ENCODE results near the gene ZFHX3. TPM values are rescaled to one million over a fixed set of nuclear protein-coding genes. Genes with fewer than 3 reads are reported as not detected.

ZFHX3 gene
- total and polyA plus RNA-seq, 2 of the 8 experiments (the other 6 are each of a cell fraction or from before 2014, with no cell fraction given), result 0.08 to 0.99 TPM

GRCh38 chr16:72923757-72924156, 124.2 kb downstream of the ZFHX3 start:
- WGBS, 2 experiments (ENCODE audit: extremely low coverage in 1 of 2, insufficient coverage in 1 of 2, insufficient read length in 1 of 2, insufficient replicate concordance in 2 of 2, low coverage in 1 of 2, low lambda C conversion rate in 2 of 2, missing lambda C conversion rate in 1 of 2), result 93% methylated on average over 11 of the region's 11 CpGs; no CpG with 5 or more reads in 1 of the 2 experiments
- H3K4me3 ChIP-seq (ENCODE audit: extremely low read depth in 1 of 4, insufficient read depth in 2 of 4, low read depth in 3 of 4, low read length in 4 of 4), result no peak overlapping the region
- H3K9me3 ChIP-seq (ENCODE audit: insufficient read depth in 2 of 2, low read depth in 1 of 2, low read length in 1 of 2), result no peaks in the 10 kb centered on the region
- no peak overlapping the region; a peak in 1 of 7 replicates for H3K9ac ChIP-seq (replicated peaks in 1 of 4; ENCODE audit: extremely low read depth in 1 of 4, low read depth in 3 of 4, low read length in 3 of 4)
- FAIRE-seq (no peak), DNase-seq (ENCODE audit: low read depth in 1 of 2, low spot score in 2 of 2) (no peak)
- H3K56ac ChIP-seq (replicated peaks; ENCODE audit: insufficient read length, low read depth, low read length), result no peak overlapping the region
- H4K8ac ChIP-seq (ENCODE audit: extremely low read depth, insufficient read depth, low read length), result no peak overlapping the region
- CTCF ChIA-PET (ENCODE audit: partially characterized antibody), result interaction anchor here (0.6 to 1.4 kb wide), 4 partner anchors 9 to 115 kb away, joined by 3 to 4 read pairs (median 3); no protein-coding TSS in a partner anchor
- H3K4me1 ChIP-seq (replicated peaks in 1 of 4; ENCODE audit: control insufficient read depth in 3 of 4, insufficient read depth in 4 of 4, low read length in 3 of 4), result no peaks in the 10 kb centered on the region
- H4K91ac ChIP-seq (replicated peaks; ENCODE audit: insufficient read length, low read length), result no peak overlapping the region
- H3K4me2 ChIP-seq (ENCODE audit: insufficient read depth in 1 of 2, low read depth in 2 of 2, low read length in 2 of 2), result no peak overlapping the region
- H4K5ac ChIP-seq (ENCODE audit: insufficient read length, low read depth, low read length), result no peak overlapping the region
- H3K27me3 ChIP-seq (replicated peaks in 1 of 4; ENCODE audit: control insufficient read depth in 3 of 4, extremely low read depth in 1 of 4, insufficient read depth in 3 of 4, low read length in 3 of 4), result no peaks in the 10 kb centered on the region
- H3K4ac ChIP-seq (replicated peaks; ENCODE audit: insufficient read length, low read depth, low read length), result no peak overlapping the region
- H2BK15ac ChIP-seq (ENCODE audit: low read length), result no peak overlapping the region
- no peak overlapping the region for H2BK12ac ChIP-seq (ENCODE audit: low read depth, low read length)
- no peaks in the 10 kb centered on the region for H3K79me1 ChIP-seq (ENCODE audit: low read depth, low read length)
- no peak overlapping the region for H3K23ac ChIP-seq (ENCODE audit: insufficient read length)
- H3K14ac ChIP-seq (ENCODE audit: insufficient read length), result no peak overlapping the region
- H2AK5ac ChIP-seq (ENCODE audit: low read depth, low read length), result no peak overlapping the region
- no peak overlapping the region for H2BK20ac ChIP-seq (ENCODE audit: low read length)
- H4K20me1 ChIP-seq (replicated peaks in 1 of 2; ENCODE audit: control insufficient read depth in 1 of 2, insufficient read depth in 2 of 2, low read length in 2 of 2), result no peaks in the 10 kb centered on the region
- H3K36me3 ChIP-seq (ENCODE audit: control insufficient read depth in 2 of 4, insufficient read depth in 4 of 4, low read length in 3 of 4), result no peaks in the 10 kb centered on the region
- H3K79me2 ChIP-seq (ENCODE audit: control insufficient read depth in 1 of 2, insufficient read depth in 2 of 2, low read length in 2 of 2), result no peaks in the 10 kb centered on the region
- no peak overlapping the region for H3K27ac ChIP-seq (ENCODE audit: low read depth, low read length)
- H3K18ac ChIP-seq (ENCODE audit: extremely low read depth, low read length), result no peak overlapping the region
- POLR2A ChIA-PET (ENCODE audit: partially characterized antibody), result no interaction called here
- no peaks in the 10 kb centered on the region for H3K23me2 ChIP-seq (ENCODE audit: low read depth, low read length)
- H2AFZ ChIP-seq (ENCODE audit: low read length), result no peak overlapping the region
- no peak overlapping the region for H2BK120ac ChIP-seq (replicated peaks; ENCODE audit: low read depth, low read length)
- TF ChIP-seq CTBP2 (IDR thresholded peaks at IDR 0.05; ENCODE audit: borderline replicate concordance, insufficient read depth, insufficient read length, low read length) (no peak), TEAD4 (IDR thresholded peaks at IDR 0.05; ENCODE audit: low read depth, low read length) (no peak), CBX5 (IDR thresholded peaks at IDR 0.05; ENCODE audit: low read depth, low read length) (no peak)
- H2BK5ac ChIP-seq (ENCODE audit: low read depth, low read length), result no peak overlapping the region
